HUES48 (cell line): ENCODE results near the gene COG1.

Experiments
- H3K27ac ChIP-seq: one replicate; pipeline ENCODE4 v1.7.0; 2013; ENCODE audit warnings: low read depth, low read length, inconsistent platforms
- H3K27me3 ChIP-seq: 2 replicates; pipeline ENCODE4 v1.6.1; 2013; ENCODE audit warnings: mild to moderate bottlenecking, low read length; ENCODE audit not compliant: control insufficient read depth, insufficient read depth
- H3K36me3 ChIP-seq: 2 replicates; pipeline ENCODE4 v1.6.1; 2013; ENCODE audit warnings: low read length; ENCODE audit not compliant: control insufficient read depth, insufficient read depth
- H3K4me1 ChIP-seq: 2 replicates; pipeline ENCODE4 v1.6.1; 2013; ENCODE audit warnings: mild to moderate bottlenecking, low read length; ENCODE audit not compliant: control insufficient read depth, insufficient read depth
- H3K4me3 ChIP-seq: 2 replicates; pipeline ENCODE4 v1.5.1; 2013; ENCODE audit warnings: mild to moderate bottlenecking, low read depth, low read length
- H3K9ac ChIP-seq: 2 replicates; pipeline ENCODE4 v1.6.1; 2013; ENCODE audit warnings: mild to moderate bottlenecking, low read depth, low read length, moderate library complexity
- H3K9me3 ChIP-seq: 2 replicates; pipeline ENCODE4 v1.6.1; 2013; ENCODE audit warnings: low read length; ENCODE audit not compliant: control insufficient read depth, insufficient read depth

COG1 gene

GRCh38 chr17:73201215-73202069 is 8.6 kb downstream of the COG1 start:
- no peak overlapping the region for H3K27ac ChIP-seq

DNA sequence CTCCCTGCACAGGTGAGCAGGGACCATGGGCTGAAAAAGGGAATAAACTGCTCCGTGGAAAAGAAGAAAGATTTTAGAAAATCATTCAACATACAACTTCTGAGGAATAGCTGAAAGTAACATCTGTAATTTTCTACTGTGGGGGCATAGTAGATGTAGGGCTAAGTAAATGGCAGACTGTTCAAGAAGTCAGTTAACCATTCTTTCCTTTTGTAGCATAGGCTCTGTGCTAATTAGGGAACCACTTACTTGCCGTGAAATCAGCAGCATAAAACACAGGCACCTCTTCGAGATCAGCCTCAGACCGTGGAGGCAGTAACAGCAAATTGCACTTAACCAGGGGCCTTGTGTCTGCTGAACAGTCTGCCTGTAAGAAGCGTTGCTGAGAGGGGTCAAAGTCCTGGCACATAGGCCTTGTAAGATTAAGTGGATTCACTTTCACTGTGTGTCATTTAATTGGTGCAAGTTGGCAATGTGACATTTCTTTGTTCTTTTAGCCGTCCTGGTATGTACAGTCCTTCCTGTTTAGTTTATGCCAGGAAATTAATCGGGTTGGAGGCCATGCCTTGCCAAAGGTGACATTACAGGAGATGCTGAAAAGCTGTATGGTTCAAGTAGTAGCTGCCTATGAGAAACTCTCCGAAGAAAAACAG is 10.4 kb downstream of the COG1 start:
- Histone ChIP-seq H3K9ac (no peak overlapping the region), H3K27me3 (no peaks in the 10 kb centered on the region), H3K4me3 (no peak overlapping the region), H3K27ac (no peak overlapping the region), H3K36me3 (peaks cover 95% of the 10 kb centered on the region), H3K4me1 (no peaks in the 10 kb centered on the region), H3K9me3 (no peaks in the 10 kb centered on the region)

More at GRCh38 chr17:73201215-73202069, 8.6 kb downstream of the COG1 start:
- Histone ChIP-seq H3K27me3 (no peaks in the 10 kb centered on the region), H3K9me3 (no peaks in the 10 kb centered on the region), H3K4me1 (no peaks in the 10 kb centered on the region), H3K36me3 (peaks cover 95% of the 10 kb centered on the region), H3K4me3 (no peak overlapping the region), H3K9ac (no peak overlapping the region)

DNA sequence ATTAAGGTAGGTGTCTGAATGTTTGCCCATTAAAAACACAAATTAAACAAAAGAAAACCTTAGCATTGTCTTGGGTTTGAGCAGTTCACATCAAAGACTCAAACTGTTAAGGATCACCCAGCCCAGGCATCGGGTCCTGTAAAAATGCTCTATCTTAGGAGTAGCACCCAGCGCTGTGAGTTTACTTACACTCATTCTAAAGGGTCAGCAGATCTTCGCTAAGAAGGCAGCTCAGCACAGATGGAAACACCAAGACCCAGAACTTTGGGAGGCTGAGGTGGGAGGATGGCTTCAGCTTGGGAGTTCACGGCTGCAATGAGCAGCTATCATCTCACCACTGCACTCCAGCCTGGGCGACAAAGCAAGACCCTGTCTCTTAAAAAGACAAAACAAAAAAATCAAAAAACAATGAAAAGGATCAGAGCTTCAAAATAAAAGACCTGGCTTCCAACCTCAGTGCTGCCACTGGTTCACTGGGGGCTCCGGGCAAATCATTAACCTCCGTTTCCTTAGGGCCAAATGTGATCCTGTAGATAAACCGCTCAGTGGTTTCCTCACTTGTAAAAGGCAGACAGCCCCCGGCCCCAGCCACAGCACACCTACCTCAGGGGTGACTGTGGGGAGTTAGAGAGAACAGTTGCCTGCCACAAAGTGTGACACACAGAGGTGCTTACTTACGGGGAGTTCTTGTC is 11.1 kb downstream of the COG1 start:
- H3K27me3 ChIP-seq, result no peaks in the 10 kb centered on the region
- no peaks in the 10 kb centered on the region for H3K4me1 ChIP-seq
- no peak overlapping the region for H3K4me3 ChIP-seq
- H3K9ac ChIP-seq, result no peak overlapping the region
- no peaks in the 10 kb centered on the region for H3K9me3 ChIP-seq
- peaks cover 95% of the 10 kb centered on the region for H3K36me3 ChIP-seq
- no peak overlapping the region for H3K27ac ChIP-seq

DNA sequence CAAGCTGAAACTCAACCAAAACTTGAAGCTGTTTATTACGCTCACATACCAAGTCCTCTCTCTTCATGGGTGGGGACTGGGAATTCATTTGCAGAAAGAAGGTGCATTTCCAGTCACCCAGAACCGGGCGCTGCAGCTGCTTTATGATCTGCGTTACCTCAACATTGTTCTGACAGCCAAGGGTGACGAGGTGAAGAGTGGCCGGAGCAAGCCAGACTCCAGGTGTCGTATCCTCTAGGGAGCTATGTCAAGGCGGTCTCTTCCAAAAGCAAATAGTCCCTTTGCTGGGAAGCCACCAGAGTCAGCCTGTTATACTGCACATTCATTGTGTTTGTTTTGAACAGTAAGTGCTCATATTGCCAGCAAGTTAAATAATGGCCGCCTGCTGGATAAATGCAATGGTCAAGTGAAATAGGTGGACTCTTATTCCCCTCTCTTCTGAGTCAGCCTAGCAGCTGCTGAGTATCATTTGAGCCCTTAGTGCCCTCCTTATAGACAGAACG is 12.7 kb downstream of the COG1 start:
- no peaks in the 10 kb centered on the region for H3K4me1 ChIP-seq
- H3K36me3 ChIP-seq, result peaks cover 92% of the 10 kb centered on the region
- no peak overlapping the region for H3K9ac ChIP-seq
- no peaks in the 10 kb centered on the region for H3K27me3 ChIP-seq
- H3K9me3 ChIP-seq, result no peaks in the 10 kb centered on the region
- H3K27ac ChIP-seq, result no peak overlapping the region
- H3K4me3 ChIP-seq, result no peak overlapping the region

GRCh38 chr17:73208139-73208827 is 15.4 kb downstream of the COG1 start:
- Histone ChIP-seq H3K27ac (no peak overlapping the region), H3K4me3 (no peak overlapping the region), H3K9ac (no peak overlapping the region), H3K9me3 (no peaks in the 10 kb centered on the region), H3K27me3 (no peaks in the 10 kb centered on the region), H3K36me3 (peaks cover 76% of the 10 kb centered on the region), H3K4me1 (no peaks in the 10 kb centered on the region)

DNA sequence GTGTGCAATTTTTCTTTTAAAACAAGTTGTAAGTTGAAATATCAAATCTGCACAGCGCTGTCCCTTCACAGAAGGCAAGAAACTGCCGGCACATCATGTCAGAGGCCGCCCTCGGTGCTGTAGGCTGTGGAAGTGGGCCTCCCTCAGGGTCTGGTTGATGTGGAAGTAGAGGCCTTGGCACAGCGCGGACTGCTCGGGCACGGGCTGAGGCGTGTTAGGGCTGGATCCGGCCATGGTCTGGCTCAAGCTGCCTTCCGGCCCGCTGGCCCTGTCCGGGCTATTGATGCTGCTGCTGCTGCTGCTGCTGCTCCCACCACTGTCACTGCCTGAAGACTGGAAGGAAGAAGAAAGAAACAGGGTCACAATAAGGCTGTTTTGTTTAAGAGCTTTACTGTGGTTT is 16.6 kb downstream of the COG1 start:
- Histone ChIP-seq H3K27ac (no peak overlapping the region), H3K4me3 (no peak overlapping the region), H3K9me3 (no peaks in the 10 kb centered on the region), H3K36me3 (peaks cover 65% of the 10 kb centered on the region), H3K9ac (no peak overlapping the region), H3K27me3 (no peaks in the 10 kb centered on the region), H3K4me1 (no peaks in the 10 kb centered on the region)

DNA sequence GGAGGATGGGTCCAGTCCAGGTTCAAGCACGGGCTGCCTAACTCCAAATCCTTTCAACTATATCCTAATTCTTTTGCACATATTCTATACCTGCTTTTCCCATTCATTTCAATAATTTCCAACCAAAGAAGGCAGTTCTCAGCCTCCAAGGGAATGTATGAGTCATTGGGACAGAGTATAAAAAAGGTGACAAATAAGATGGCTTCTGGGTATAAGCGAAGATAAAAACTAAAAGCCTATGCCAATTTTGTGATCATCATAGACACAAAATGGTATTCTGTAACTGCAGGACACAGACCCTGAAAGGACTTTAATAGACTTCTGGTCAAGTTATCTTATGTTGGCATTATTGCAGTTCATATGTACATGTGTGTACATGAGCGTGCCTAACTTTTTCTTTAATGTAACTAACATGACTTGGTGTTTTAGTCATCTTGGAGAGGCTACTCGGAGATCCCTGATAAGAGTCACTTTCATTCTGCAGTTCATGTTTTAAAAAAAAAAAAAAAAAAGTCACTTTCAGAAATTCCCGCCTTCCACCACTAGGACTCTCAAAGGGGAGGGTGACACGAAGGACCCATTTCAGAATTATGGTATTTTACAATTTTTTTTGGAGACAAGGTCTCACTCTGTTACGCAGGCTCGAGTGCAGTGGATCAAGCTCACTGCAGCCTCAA is 17.3 kb downstream of the COG1 start:
- no peaks in the 10 kb centered on the region for H3K4me1 ChIP-seq
- H3K4me3 ChIP-seq, result no peak overlapping the region
- no peak overlapping the region for H3K9ac ChIP-seq
- no peak overlapping the region for H3K27ac ChIP-seq
- H3K27me3 ChIP-seq, result no peaks in the 10 kb centered on the region
- H3K36me3 ChIP-seq, result peaks cover 61% of the 10 kb centered on the region
- no peaks in the 10 kb centered on the region for H3K9me3 ChIP-seq

- Histone ChIP-seq H3K9me3 (no peaks in the 10 kb centered on the region), H3K27me3 (no peaks in the 10 kb centered on the region), H3K9ac (no peak overlapping the region), H3K36me3 (peaks cover 51% of the 10 kb centered on the region), H3K4me1 (0 out of 2 replicates have a peak, but pooled peaks cover 4% of the 10 kb centered on the region), H3K4me3 (no peak overlapping the region), H3K27ac (no peak overlapping the region)
Observed at GRCh38 chr17:73211745-73212144, 18.9 kb downstream of the COG1 start.

- no peaks in the 10 kb centered on the region for H3K27me3 ChIP-seq
- no peak overlapping the region for H3K27ac ChIP-seq
- H3K36me3 ChIP-seq, result peaks cover 34% of the 10 kb centered on the region
- no peak overlapping the region for H3K9ac ChIP-seq
- H3K4me3 ChIP-seq, result no peak overlapping the region
- H3K9me3 ChIP-seq, result no peaks in the 10 kb centered on the region
- 0 out of 2 replicates have a peak, but pooled peaks cover 4% of the 10 kb centered on the region for H3K4me1 ChIP-seq
Observed at GRCh38 chr17:73214008-73214407, 21.2 kb downstream of the COG1 start.

DNA sequence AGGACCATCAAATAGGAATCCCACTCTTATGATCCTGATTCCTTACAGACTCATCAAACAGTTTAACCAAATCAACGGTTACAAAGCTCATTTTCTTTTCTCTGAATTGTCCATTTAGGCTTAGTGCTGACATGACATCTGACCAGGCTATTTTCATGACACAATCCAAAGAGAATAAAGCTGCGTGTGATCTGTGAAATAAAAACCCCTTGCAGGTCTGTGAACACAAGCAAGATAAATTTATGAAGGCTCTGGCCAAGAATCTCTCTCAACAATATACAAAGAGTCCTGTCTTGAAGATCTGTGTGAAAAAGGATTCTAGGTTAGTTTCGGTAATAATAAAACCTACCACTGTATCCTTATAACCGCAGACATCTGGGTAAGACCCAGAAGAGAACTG is 22.0 kb downstream of the COG1 start:
- no peak overlapping the region for H3K4me3 ChIP-seq
- no peaks in the 10 kb centered on the region for H3K27me3 ChIP-seq
- H3K4me1 ChIP-seq, result 0 out of 2 replicates have a peak, but pooled peaks cover 4% of the 10 kb centered on the region
- peaks cover 25% of the 10 kb centered on the region for H3K36me3 ChIP-seq
- H3K9me3 ChIP-seq, result no peaks in the 10 kb centered on the region
- no peak overlapping the region for H3K9ac ChIP-seq
- no peak overlapping the region for H3K27ac ChIP-seq
